ENCODE results near the gene OR4D1. TPM values are rescaled to one million over a fixed set of nuclear protein-coding genes. Genes with fewer than 3 reads are reported as not detected.

The OR4D1 gene
- total RNA-seq, 2 donors from 2014 or later: 0.34 to 0.35 TPM

DNA sequence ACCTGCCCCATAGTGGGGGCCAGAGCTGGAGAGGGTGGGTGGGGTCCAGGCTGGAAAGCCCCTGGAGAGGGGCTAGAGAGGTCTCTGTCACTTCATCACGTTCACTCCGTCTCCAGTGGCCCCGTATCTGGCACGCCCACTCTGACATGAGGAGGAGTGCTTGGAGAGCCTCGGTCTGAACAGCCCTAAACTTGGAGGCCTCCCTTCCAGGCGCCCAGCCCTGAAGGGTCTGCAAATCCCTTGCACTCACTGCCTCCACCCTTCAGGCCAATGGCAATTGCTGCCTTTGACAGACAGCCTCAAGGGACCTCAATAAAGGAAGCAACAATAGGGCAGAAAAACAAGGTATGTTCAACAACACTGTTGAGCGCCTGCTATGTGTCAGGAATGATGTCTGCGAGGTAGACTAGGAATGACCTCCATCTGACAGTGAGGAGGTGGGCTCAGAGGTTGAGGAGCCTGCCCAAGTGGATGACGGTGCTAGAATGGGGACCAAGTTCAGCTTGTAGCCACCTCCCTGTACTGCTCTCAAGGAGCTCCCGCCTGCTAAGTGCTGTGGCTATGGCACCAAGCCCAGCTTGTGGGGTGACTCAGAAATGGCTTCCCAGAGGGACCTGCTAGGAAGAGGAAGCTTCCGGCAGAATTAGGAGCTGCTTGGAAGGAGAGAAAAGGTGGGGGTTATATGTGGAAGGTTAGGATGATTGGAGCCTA, 41.4 kb downstream of the OR4D1 start:
- peaks cover 12% of the 10 kb centered on the region for H3K27me3 Mint-ChIP-seq (ENCODE audit: low read depth)
- no peak overlapping the region for H3K27ac Mint-ChIP-seq
- H3K9me3 Mint-ChIP-seq: no peaks in the 10 kb centered on the region
- no peak overlapping the region for H3K4me3 Mint-ChIP-seq
- H3K4me1 Mint-ChIP-seq (ENCODE audit: low read depth): no peaks in the 10 kb centered on the region
- no peaks in the 10 kb centered on the region for H3K36me3 Mint-ChIP-seq (ENCODE audit: insufficient read depth in 2 of 2)
- ATAC-seq (replicated peaks in 1 of 2) (no peak), DNase-seq (no peak)

DNA sequence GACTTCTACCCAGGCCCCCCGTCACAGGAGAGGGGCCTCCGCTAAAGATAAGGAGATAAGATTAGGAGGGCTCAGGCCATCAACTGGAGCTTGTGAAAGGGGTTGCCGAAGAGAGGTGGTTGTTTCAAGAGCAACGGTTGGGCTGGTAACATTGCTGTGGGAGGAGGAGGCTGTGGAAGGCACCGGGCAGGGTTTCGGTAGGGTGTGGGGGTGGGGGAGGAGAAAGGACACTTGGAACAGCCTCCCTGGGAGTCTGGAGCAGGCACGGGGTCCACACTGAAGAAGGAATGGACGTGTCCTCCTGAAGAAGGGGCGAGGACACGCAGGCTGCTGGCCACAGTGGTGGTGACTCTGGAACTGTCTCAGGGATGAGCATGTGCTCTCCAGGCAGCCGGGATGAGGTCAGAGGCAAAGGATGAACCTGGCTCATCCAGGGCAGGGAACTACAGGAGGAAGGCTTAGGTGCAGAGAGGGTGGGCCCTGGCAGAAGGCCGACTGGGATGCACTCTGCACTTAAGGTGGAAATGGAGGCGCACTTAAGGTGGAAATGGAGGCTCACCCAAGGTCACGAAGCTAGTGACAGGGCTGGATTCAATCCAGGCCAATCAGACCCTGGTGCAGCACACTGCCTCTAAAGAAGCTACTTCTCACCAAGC, 43.2 kb downstream of the OR4D1 start:
- ATAC-seq (replicated peaks in 1 of 2) (no peak), DNase-seq (no peak)
- H3K36me3 Mint-ChIP-seq (ENCODE audit: insufficient read depth in 2 of 2): no peaks in the 10 kb centered on the region
- no peaks in the 10 kb centered on the region for H3K9me3 Mint-ChIP-seq
- H3K27me3 Mint-ChIP-seq (ENCODE audit: low read depth): peaks cover 12% of the 10 kb centered on the region
- H3K4me3 Mint-ChIP-seq: no peak overlapping the region
- no peaks in the 10 kb centered on the region for H3K4me1 Mint-ChIP-seq (ENCODE audit: low read depth)
- no peak overlapping the region for H3K27ac Mint-ChIP-seq

DNA sequence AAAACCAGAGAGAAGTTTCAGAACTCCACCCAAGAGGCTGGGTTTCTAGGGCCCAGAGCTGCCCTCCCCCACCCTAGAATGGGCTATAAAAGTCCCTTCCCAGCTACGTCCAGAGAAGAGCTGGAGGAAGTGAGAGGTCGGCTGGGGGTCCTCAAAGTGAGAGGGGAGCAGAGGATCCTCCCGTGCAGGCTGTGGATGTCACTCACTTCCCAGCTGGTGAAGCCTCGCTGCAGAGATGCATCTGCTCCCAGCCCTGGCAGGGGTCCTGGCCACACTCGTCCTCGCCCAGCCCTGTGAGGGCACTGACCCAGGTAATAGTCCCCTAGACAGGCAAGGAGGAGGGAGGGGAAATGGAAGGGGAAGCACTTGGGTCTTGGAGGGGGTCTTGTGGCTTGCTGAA, 44.4 kb downstream of the OR4D1 start, which contains the start of gene EPX:
Gene EPX, plus strand, starts transcription at position 115 of the 400 bp plus-strand sequence. Its CDS starts 121 bp downstream, at position 236.
- H3K4me3 Mint-ChIP-seq: no peak within 1 kb of the TSS
- H3K4me1 Mint-ChIP-seq (ENCODE audit: low read depth): no peaks in the 10 kb centered on the region
- H3K27me3 Mint-ChIP-seq (ENCODE audit: low read depth): peaks cover 12% of the 10 kb centered on the region
- ATAC-seq (replicated peaks in 1 of 2) (no peak), DNase-seq (no peak)
- H3K27ac Mint-ChIP-seq: no peak within 1 kb of the TSS
- no peaks in the 10 kb centered on the region for H3K36me3 Mint-ChIP-seq (ENCODE audit: insufficient read depth in 2 of 2)
- no peaks in the 10 kb centered on the region for H3K9me3 Mint-ChIP-seq

DNA sequence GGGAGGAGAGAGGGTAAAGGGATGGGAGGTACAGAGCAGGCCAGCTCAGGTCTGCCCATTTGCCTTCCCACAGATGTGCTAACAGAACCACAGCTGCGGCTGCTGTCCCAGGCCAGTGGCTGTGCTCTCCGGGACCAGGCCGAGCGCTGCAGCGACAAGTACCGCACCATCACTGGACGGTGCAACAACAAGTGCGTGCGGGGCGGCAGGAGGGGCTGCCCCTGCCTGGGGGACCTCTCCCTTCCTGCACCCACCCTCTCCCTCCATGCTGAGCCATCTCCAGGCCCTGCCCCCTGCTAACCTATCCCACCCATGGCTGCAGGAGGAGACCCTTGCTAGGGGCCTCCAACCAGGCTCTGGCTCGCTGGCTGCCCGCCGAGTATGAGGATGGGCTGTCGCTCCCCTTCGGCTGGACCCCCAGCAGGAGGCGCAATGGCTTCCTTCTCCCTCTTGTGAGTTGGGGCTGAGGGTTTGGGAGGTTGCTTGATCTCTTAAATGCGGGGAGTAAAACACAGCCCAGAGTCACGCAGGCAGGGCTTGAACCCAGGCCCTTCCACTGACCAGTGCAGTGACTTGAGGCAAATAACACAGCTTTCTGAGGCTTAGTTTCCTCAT, 45.6 kb downstream of the OR4D1 start:
- Mint-ChIP-seq H3K4me3 (no peak overlapping the region), H3K27ac (no peak overlapping the region), H3K36me3 (ENCODE audit: insufficient read depth in 2 of 2) (no peaks in the 10 kb centered on the region), H3K9me3 (no peaks in the 10 kb centered on the region), H3K27me3 (ENCODE audit: low read depth) (peaks cover 22% of the 10 kb centered on the region), H3K4me1 (ENCODE audit: low read depth) (no peaks in the 10 kb centered on the region)
- ATAC-seq (replicated peaks in 1 of 2) (no peak), DNase-seq (no peak)

DNA sequence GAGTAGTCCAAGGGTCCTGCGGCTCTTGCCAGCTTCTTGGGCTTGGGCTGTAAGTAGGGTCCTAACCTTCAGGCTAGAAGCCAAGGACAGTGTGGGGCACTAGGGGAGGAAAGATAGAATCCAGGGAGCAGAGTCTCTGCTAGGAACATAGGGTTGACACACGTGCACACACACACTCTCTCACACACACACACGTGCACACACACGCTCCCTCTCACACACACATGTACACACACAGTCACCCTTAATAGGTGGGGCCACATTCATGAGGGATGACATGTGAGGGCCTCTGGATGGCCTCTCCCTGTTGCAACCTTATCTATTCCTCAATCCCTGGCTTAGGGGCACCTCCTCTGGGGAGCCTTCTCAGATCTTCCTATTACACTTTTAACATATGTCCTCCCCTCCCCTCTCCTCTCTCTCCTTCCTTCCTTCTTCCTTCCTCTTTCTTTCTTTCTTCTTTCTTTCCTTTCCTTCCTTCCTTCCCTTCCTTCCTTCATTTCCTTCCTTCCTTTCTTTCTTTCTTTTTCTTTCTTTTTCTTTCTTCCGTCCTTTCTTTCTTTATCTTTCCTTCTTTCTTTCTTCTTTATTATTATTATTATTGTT, 47.4 kb downstream of the OR4D1 start:
- no peak overlapping the region for H3K4me3 Mint-ChIP-seq
- H3K27ac Mint-ChIP-seq: peak overlapping the region; percentile 38
- peaks cover 18% of the 10 kb centered on the region for H3K27me3 Mint-ChIP-seq (ENCODE audit: low read depth)
- no peak for DNase-seq
- H3K4me1 Mint-ChIP-seq (ENCODE audit: low read depth): no peaks in the 10 kb centered on the region
- ATAC-seq (replicated peaks in 1 of 2): no peak
- no peaks in the 10 kb centered on the region for H3K36me3 Mint-ChIP-seq (ENCODE audit: insufficient read depth in 2 of 2)
- no peaks in the 10 kb centered on the region for H3K9me3 Mint-ChIP-seq

DNA sequence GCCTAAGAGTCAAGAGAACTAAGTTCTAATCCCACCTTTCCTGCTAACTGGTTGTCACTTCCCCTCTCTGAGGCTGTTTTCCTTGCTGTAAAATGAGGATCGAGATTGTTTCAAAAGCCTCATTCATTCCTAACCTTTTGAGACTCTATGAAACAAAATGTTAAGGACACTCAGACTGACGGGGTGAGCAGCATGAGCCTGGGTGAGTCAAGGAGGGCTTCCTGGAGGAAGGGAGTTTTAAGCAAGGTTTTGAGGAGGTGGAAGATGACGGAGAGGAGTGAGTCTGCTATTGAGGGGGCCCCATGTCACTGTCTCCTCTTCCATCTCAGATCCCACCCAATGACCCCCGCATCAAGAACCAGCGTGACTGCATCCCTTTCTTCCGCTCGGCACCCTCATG, 48.4 kb downstream of the OR4D1 start:
- Mint-ChIP-seq H3K9me3 (no peaks in the 10 kb centered on the region), H3K27ac (no peak overlapping the region), H3K27me3 (ENCODE audit: low read depth) (peaks cover 10% of the 10 kb centered on the region), H3K4me1 (ENCODE audit: low read depth) (no peaks in the 10 kb centered on the region), H3K36me3 (ENCODE audit: insufficient read depth in 2 of 2) (no peaks in the 10 kb centered on the region), H3K4me3 (no peak overlapping the region)
- DNase-seq (no peak), ATAC-seq (replicated peaks in 1 of 2) (no peak)

DNA sequence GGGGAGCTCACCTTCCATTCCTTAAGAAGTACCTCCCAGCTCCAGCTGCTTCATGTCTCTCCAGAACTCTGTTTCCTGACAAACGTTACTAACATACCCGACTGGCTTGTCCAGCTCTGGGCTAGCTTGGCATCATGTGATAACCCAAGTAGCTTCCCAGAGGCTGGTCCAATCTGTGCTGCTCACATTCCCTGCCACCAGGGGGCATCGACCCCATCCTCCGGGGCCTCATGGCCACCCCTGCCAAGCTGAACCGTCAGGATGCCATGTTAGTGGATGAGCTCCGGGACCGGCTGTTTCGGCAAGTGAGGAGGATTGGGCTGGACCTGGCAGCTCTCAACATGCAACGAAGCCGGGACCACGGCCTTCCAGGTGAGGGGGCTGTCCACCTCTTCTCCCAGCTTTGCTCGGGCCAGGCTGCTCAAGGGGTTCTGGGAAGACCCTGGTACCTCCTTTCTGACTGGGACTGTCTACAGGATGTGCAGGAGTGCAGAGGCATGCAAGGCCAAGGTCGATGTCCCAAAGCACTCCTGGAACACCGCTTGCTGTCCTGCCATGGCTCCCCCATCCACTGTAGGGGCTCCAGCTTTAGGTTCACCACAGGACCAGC, 51.9 kb downstream of the OR4D1 start:
- Mint-ChIP-seq H3K36me3 (ENCODE audit: insufficient read depth in 2 of 2) (no peaks in the 10 kb centered on the region), H3K9me3 (no peaks in the 10 kb centered on the region), H3K4me1 (ENCODE audit: low read depth) (no peaks in the 10 kb centered on the region), H3K27ac (no peak overlapping the region), H3K4me3 (no peak overlapping the region), H3K27me3 (ENCODE audit: low read depth) (peaks cover 10% of the 10 kb centered on the region)
- DNase-seq (peak; percentile 59 to 68), ATAC-seq (replicated peaks in 1 of 2) (peak; percentile 73 to 79)

DNA sequence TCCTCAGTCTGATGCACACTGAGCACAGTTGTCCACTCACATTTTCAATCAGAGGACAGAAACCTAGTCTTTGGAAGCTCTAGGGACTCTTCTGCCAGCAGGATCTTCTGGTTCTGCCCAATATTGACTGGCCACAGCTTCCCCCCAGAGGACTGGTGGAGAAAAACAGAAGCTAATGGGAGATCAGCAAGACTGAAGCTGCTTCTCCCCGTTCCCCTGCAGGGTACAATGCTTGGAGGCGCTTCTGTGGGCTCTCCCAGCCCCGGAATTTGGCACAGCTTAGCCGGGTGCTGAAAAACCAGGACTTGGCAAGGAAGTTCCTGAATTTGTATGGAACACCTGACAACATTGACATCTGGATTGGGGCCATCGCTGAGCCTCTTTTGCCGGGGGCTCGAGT, 54.7 kb downstream of the OR4D1 start:
- no peak for DNase-seq
- no peak overlapping the region for H3K4me3 Mint-ChIP-seq
- no peaks in the 10 kb centered on the region for H3K4me1 Mint-ChIP-seq (ENCODE audit: low read depth)
- no peaks in the 10 kb centered on the region for H3K9me3 Mint-ChIP-seq
- H3K36me3 Mint-ChIP-seq (ENCODE audit: insufficient read depth in 2 of 2): no peaks in the 10 kb centered on the region
- H3K27me3 Mint-ChIP-seq (ENCODE audit: low read depth): peaks cover 9% of the 10 kb centered on the region
- ATAC-seq (replicated peaks in 1 of 2): no peak
- no peak overlapping the region for H3K27ac Mint-ChIP-seq

DNA sequence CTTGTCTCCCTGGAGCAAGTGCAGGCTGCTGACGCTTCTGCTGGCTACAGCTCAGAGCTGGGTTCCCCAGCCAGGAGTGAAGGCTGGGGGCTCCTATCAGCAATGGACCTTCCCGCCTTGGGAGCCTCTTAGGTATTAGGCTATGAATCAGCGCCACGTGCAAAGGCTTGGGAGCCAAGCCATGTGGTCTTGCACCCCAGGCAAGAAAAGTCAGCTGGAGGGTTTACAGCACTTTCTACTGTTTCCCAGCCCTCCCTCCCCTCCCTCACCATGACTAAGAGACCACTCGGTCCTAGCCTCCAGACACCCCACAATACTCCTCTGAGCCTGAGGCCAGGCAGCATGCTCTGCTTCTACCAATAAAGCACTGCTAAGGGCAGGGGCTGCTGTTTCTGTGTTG, 56.6 kb downstream of the OR4D1 start:
- DNase-seq (no peak), ATAC-seq (replicated peaks in 1 of 2) (no peak)
- Mint-ChIP-seq H3K27me3 (ENCODE audit: low read depth) (no peaks in the 10 kb centered on the region), H3K9me3 (no peaks in the 10 kb centered on the region), H3K4me3 (no peak overlapping the region), H3K4me1 (ENCODE audit: low read depth) (no peaks in the 10 kb centered on the region), H3K36me3 (ENCODE audit: insufficient read depth in 2 of 2) (peaks cover 0 to 4% of the 10 kb centered on the region in 2 donors), H3K27ac (no peak overlapping the region)

DNA sequence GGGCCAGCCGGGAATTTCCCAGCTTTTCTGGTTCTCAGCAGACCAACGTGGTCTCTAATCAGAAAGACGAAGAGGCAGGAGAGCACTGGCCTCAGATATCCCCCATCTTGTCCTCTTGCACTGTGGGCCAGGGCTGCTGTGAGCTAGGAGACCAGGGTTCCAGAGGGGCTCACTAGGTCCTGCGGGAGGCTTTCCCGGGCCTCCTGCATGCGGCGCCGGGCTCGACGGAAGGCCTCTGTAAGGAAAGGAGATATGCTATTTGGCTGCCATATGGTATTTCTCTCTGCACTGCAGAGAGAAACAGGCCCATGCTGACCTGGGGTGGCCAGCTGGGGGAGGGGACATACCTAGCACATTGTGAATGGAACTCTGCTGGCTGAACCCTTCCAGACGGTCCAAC, 57.8 kb downstream of the OR4D1 start:
- no peak overlapping the region for H3K4me3 Mint-ChIP-seq
- H3K4me1 Mint-ChIP-seq (ENCODE audit: low read depth): no peaks in the 10 kb centered on the region
- no peaks in the 10 kb centered on the region for H3K9me3 Mint-ChIP-seq
- H3K27me3 Mint-ChIP-seq (ENCODE audit: low read depth): no peaks in the 10 kb centered on the region
- no peak for DNase-seq
- ATAC-seq (replicated peaks in 1 of 2): no peak
- no peak overlapping the region for H3K27ac Mint-ChIP-seq
- H3K36me3 Mint-ChIP-seq (ENCODE audit: insufficient read depth in 2 of 2): peaks cover 4% of the 10 kb centered on the region in 2 donors

DNA sequence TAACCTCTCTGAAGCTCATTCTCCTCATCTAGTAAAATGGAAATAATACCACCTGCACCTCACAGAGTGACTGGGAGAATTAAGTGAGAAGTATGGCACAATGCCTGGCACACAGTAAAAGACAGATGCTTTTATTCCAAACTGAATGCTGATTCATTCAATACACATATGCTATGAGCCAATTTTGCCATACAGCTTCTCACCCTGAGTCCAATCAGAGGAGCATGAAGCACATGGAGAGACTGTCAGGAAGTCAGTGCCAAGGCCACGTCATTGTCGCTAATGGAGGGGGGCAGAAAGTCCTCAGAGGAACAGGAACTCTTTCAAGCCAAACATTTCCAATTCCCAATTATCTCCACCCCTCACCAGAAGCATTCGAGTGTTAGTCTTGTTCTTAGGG, 59.3 kb downstream of the OR4D1 start:
- DNase-seq: no peak
- Mint-ChIP-seq H3K4me1 (ENCODE audit: low read depth) (no peaks in the 10 kb centered on the region), H3K4me3 (no peak overlapping the region), H3K27me3 (ENCODE audit: low read depth) (no peaks in the 10 kb centered on the region), H3K27ac (no peak overlapping the region), H3K36me3 (ENCODE audit: insufficient read depth in 2 of 2) (peaks cover 4% of the 10 kb centered on the region in 2 donors), H3K9me3 (no peaks in the 10 kb centered on the region)
- ATAC-seq (replicated peaks in 1 of 2): no peak

DNA sequence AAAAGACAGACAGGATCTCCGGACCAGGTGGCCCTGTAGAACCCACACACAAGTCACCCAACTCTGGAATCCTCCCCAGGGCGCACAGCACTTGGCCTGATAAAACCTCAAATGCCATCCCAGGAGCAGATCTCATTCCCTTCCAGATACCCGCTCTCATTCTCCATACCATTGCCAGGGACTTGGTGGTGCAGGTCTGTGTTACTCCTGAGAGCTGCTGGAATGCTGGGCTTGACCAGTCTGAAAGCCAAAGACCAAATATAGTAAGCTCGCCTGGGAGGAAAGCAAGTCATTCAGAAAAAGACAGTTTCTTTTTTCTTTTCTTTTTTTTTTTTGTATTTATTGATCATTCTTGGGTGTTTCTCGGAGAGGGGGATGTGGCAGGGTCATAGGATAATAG, 60.2 kb downstream of the OR4D1 start:
- peaks cover 4% of the 10 kb centered on the region in 2 donors for H3K36me3 Mint-ChIP-seq (ENCODE audit: insufficient read depth in 2 of 2)
- H3K4me3 Mint-ChIP-seq: no peak overlapping the region
- H3K27me3 Mint-ChIP-seq (ENCODE audit: low read depth): no peaks in the 10 kb centered on the region
- ATAC-seq (replicated peaks in 1 of 2) (no peak), DNase-seq (no peak)
- H3K27ac Mint-ChIP-seq: no peak overlapping the region
- H3K4me1 Mint-ChIP-seq (ENCODE audit: low read depth): no peaks in the 10 kb centered on the region
- no peaks in the 10 kb centered on the region for H3K9me3 Mint-ChIP-seq
